DMS153 (cell line): ENCODE results near the gene ITGB5.
A peak's percentile ranks its signal among the peaks of the same experiment; 100 is the strongest.
"Not testable (repeated sequence)": the region's sequence is repeated elsewhere in the genome, so short reads cannot be mapped to it uniquely, and the experiment has no call there.

Experiments
- DNase-seq: peaks from one replicate; lab custom pipeline; 2025; lab: John Stamatoyannopoulos, UW

The ITGB5 gene

DNA sequence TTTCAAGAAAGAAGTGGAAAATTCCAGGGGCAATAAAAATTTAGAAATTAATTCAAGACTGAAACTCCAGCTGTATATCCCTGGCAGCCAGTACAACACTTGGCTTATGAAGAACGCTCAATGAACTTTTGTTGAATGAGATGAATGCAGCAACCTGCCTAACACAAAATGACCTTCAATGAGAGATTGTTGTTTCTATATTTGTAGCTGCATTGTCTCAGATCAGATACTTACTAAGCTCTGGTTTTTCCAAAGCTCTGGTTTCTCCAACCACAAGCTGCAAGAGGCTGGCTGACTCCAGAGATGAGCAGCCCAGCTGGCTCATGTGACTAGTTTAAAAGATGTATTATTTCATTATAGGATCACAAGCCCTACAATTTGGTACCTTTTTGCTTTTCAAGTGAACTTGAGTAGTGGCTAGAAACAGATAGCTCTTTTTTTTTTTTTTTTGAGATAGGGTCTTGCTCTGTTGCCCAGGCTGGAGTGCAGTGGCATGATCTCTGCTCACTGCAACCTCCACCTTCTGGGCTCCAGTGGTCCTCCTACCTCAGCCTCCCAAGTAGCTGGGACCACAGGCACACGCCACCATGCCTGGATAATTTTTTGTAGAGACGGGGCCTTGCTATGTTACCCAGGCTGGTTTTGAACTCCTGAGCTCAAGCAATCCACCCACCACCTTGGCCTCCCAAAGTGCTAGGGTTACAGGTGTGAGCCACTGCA, 99.5 kb downstream of the ITGB5 start:
- no peak for DNase-seq

GRCh38 chr3:124786511-124787241, 100.5 kb downstream of the ITGB5 start:
- no peak for DNase-seq

GRCh38 chr3:124785973-124786372, 101.2 kb downstream of the ITGB5 start:
- DNase-seq, result no peak

GRCh38 chr3:124784686-124785382, 102.3 kb downstream of the ITGB5 start:
- DNase-seq, result no peak

GRCh38 chr3:124783696-124784095, 103.5 kb downstream of the ITGB5 start:
- no peak for DNase-seq

- not testable (repeated sequence) for DNase-seq
Measured at GRCh38 chr3:124782377-124782712, 104.8 kb downstream of the ITGB5 start.

- no peak for DNase-seq
Measured at GRCh38 chr3:124781476-124782376, 105.4 kb downstream of the ITGB5 start.

GRCh38 chr3:124780761-124781475, 106.2 kb downstream of the ITGB5 start:
- DNase-seq, result peak; percentile 52

DNA sequence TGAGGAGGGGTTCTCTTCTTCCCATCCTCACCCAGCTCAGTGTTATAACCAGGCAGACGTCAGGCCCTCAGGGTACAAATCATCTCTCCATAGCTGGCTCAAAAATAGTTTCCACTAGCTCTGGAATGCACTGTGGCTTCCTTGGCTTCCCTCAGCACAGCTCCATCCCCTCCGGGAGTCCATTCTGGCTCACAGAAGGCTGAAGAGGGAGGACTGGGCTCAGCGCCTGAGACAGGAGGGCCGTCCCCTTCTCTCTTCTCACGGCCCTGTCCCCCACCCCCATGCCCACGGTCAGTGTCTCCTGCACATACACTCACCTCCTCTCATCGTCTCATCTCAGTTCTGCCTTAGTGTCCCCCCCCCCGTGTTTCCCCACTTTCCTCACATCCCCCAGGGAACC, 106.8 kb downstream of the ITGB5 start:
- DNase-seq, result no peak

- DNase-seq, result no peak
Measured at GRCh38 chr3:124779751-124780191, 107.4 kb downstream of the ITGB5 start.

DNA sequence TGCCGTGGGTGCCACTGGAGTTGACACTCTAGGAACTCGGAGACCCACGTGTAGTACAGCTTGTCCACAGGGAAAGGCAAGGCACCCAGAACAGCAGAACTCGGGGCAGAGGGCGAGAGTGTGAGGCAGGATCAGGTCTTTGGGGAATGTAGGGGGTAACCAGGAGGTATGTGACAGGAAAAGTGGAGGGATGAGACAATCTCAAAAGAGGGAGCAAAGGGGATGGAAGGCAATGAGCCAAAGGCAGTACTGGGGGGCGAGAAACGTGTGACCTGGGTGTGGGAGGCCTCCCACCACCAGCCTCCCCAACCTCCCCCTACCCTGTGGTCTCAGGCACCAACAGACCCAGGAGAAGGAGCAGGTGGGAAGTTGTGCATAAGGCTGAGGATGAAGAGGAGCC, 108.0 kb downstream of the ITGB5 start:
- no peak for DNase-seq

- peak; percentile 74 for DNase-seq
Measured at GRCh38 chr3:124777762-124778470, 109.2 kb downstream of the ITGB5 start.

- DNase-seq, result no peak
Measured at GRCh38 chr3:124776856-124777255, 110.3 kb downstream of the ITGB5 start.

- DNase-seq, result no peak
Measured at GRCh38 chr3:124775877-124776276, 111.3 kb downstream of the ITGB5 start.

GRCh38 chr3:124774841-124775402, 112.2 kb downstream of the ITGB5 start:
- no peak for DNase-seq

DNA sequence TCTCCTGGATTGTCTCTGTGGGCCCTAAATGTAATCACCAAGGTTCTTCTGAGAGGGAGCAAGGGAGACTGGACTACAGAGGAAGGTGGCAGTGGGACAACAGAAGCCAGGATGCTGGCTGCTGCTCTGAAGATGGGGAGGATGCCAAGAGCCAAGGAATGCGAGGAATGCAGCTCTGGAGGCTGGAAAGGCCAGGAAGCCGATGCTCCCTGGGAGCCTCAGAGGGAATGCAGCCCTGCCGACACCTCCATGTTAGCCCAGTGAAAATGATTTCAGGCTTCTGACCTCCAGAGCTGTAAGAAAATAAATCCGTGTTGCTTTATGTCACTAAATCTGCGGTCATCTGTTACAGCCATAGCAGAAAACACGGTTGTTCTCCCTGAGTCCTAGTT, 112.8 kb downstream of the ITGB5 start:
- DNase-seq, result no peak

- DNase-seq, result no peak
Measured at GRCh38 chr3:124773351-124774326, 113.5 kb downstream of the ITGB5 start.

DNA sequence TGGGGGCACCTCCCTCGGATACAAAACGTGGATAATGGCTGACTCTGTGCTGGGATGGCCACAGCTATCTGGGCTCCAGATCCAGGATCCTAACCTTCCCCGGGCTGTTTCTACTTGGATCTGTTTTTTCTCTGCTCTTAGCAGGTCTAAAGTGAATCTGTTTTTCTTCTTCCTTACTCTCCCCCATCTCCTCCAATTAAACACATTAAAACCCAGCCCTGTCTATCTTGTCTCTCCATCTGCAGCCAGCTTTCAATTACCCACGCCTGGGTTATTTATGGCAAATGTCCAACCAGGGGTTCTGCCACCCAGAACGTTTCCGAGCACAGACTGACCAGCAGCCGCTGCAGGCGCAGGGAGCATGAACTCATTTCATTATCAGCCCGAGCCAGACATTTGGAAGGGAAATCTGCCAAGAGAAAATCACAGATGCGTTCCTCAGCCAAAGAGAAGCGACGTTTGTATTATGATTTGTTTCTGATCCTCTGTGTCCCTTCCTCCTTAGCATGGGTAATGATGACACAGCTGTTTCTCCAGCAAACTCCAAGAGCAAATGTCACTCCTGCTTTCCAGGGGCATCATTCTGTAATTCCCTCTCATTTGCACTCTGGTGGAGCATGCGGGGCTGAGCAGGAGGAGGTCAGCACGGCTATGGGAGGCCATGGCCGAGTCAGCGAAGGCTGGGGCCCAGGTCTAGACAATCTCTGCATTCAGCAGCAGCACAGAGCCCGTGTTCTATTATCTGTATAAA, 114.9 kb downstream of the ITGB5 start:
- DNase-seq, result no peak
